Uterus (tissue), 2 donors: Measurements from ENCODE around the gene CEACAM4.

Experiments
- POLR2A ChIP-seq, 2 donors: fragments of 450-650 bp; IDR thresholded peaks; one replicate each; pipeline ENCODE4 v1.6.1; 2016; ENCODE audit warnings: antibody characterized with exemption in 2 of 2, mild to moderate bottlenecking in 1 of 2, moderate library complexity in 1 of 2
- TF ChIP-seq, protein P1 (sequence below), 4 experiments: fragments of 200-600 bp in 2 of 4; fragments of 450-650 bp in 2 of 4; sonication (generic) in 2 of 4; IDR thresholded peaks; one replicate each; pipeline ENCODE4 v1.5.1; 2016 to 2019; ENCODE audit warnings: antibody characterized with exemption in 4 of 4, mild to moderate bottlenecking in 2 of 4, moderate library complexity in 1 of 4

DNA sequence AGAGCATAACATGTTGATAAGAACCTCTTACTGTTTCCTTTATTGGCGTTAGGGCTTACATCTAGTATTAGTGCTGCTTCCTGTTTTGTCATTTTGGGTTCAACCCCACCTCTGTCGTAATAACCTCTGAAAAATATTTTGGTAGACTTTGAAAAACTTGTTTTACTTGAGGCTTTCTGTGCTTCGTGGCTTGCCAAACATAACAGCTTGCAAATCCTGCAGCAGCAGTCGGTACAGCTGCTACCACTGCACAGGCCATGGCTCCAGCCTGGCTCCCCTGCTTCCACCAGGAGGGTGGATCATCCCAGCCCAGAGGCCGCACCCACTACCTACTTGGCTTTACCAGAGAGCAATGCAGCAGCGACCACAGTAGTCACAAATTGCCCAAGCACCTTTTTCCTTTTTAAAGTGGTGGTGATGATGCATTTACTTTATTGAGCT lies 11.8 kb upstream of the CEACAM4 start:
- TF ChIP-seq, protein P1, sequence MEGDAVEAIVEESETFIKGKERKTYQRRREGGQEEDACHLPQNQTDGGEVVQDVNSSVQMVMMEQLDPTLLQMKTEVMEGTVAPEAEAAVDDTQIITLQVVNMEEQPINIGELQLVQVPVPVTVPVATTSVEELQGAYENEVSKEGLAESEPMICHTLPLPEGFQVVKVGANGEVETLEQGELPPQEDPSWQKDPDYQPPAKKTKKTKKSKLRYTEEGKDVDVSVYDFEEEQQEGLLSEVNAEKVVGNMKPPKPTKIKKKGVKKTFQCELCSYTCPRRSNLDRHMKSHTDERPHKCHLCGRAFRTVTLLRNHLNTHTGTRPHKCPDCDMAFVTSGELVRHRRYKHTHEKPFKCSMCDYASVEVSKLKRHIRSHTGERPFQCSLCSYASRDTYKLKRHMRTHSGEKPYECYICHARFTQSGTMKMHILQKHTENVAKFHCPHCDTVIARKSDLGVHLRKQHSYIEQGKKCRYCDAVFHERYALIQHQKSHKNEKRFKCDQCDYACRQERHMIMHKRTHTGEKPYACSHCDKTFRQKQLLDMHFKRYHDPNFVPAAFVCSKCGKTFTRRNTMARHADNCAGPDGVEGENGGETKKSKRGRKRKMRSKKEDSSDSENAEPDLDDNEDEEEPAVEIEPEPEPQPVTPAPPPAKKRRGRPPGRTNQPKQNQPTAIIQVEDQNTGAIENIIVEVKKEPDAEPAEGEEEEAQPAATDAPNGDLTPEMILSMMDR (IDR thresholded peaks at IDR 0.05), result no peak
- no peak for TF ChIP-seq POLR2A (IDR thresholded peaks at IDR 0.05)
